ENCODE measurements around the gene HLA-DMA. TPM values are rescaled to one million over a fixed set of nuclear protein-coding genes. Genes with fewer than 3 reads are reported as not detected.

Gene HLA-DMA
- total and polyA plus RNA-seq, 9 of the 15 experiments (the other 6 are each of a cell fraction or from before 2014, with no cell fraction given), result 0.13 to 0.83 (median 0.51) TPM

- TF ChIP-seq IRF9 (tag; IDR thresholded peaks at IDR 0.05) (no peak), BACH1 (tag; IDR thresholded peaks at IDR 0.05) (peak; percentile 7; the same call in 1 of the 2 replicates), MCM3 (IDR thresholded peaks at IDR 0.05) (no peak), USF2 (CRISPR knock-in tag; IDR thresholded peaks at IDR 0.05) (no peak), YBX1 (IDR thresholded peaks at IDR 0.05) (no peak), CREM (IDR thresholded peaks at IDR 0.05; ENCODE audit: low read depth) (peak; percentile 92), POLR2G (IDR thresholded peaks at IDR 0.05; ENCODE audit: low read depth, low read length) (peak; percentile 97), HLTF (IDR thresholded peaks at IDR 0.05) (no peak), KDM2B (CRISPR knock-in tag; IDR thresholded peaks at IDR 0.05) (peak; percentile 77; the same call in 1 of the 2 replicates), POU5F1 (IDR thresholded peaks at IDR 0.05; ENCODE audit: borderline replicate concordance, low read depth, low read length, partially characterized antibody) (no peak), RB1 (IDR thresholded peaks at IDR 0.05; ENCODE audit: low read depth) (peak; percentile 88), SNRNP70 (optimal IDR thresholded peaks at IDR 0.05; ENCODE audit: low read depth, low read length) (peak; percentile 30), ZNF584 (CRISPR knock-in tag; IDR thresholded peaks at IDR 0.05; ENCODE audit: low read depth) (no peak), EP400 (IDR thresholded peaks at IDR 0.05) (no peak), MTF1 (CRISPR knock-in tag; IDR thresholded peaks at IDR 0.05; ENCODE audit: borderline replicate concordance) (no peak), ZNF609 (CRISPR knock-in tag; IDR thresholded peaks at IDR 0.05; ENCODE audit: borderline replicate concordance) (peak; percentile 88; the same call in 1 of the 2 replicates)
These were observed 18.9 kb upstream of the HLA-DMA start (continued) for GRCh38 chr6:32971581-32972352.

Measured in K562 (cell line).